ENCODE data around the gene AKAP5.

AKAP5 gene

GRCh38 chr14:64440494-64440893, 24.8 kb upstream of the AKAP5 start:
- DNase-seq (ENCODE audit: low read depth, low spot score), result no peak
- H3K4me3 ChIP-seq (ENCODE audit: low read depth, low read length), result no peak overlapping the region
- no peak for TF ChIP-seq CTCF (IDR thresholded peaks at IDR 0.05; ENCODE audit: low read depth, low read length)
- in situ Hi-C loops (cut with HindIII; ENCODE audit: low sequenced_read_pairs), result no loop called here

GRCh38 chr14:64442300-64442988, 22.9 kb upstream of the AKAP5 start:
- in situ Hi-C loops (cut with HindIII; ENCODE audit: low sequenced_read_pairs), result no loop called here
- TF ChIP-seq CTCF (IDR thresholded peaks at IDR 0.05; ENCODE audit: low read depth, low read length), result no peak
- DNase-seq (ENCODE audit: low read depth, low spot score), result no peak
- H3K4me3 ChIP-seq (ENCODE audit: low read depth, low read length), result no peak overlapping the region

GRCh38 chr14:64444140-64444539, 21.2 kb upstream of the AKAP5 start:
- in situ Hi-C loops (cut with HindIII; ENCODE audit: low sequenced_read_pairs), result no loop called here
- DNase-seq (ENCODE audit: low read depth, low spot score), result no peak
- H3K4me3 ChIP-seq (ENCODE audit: low read depth, low read length), result no peak overlapping the region
- TF ChIP-seq CTCF (IDR thresholded peaks at IDR 0.05; ENCODE audit: low read depth, low read length), result no peak

GRCh38 chr14:64444984-64445845, 20.1 kb upstream of the AKAP5 start:
- no peak for TF ChIP-seq CTCF (IDR thresholded peaks at IDR 0.05; ENCODE audit: low read depth, low read length)
- peak; percentile 81 for DNase-seq (ENCODE audit: low read depth, low spot score)
- H3K4me3 ChIP-seq (ENCODE audit: low read depth, low read length), result no peak overlapping the region
- in situ Hi-C loops (cut with HindIII; ENCODE audit: low sequenced_read_pairs), result no loop called here

GRCh38 chr14:64447876-64448670, 17.2 kb upstream of the AKAP5 start:
- TF ChIP-seq CTCF (IDR thresholded peaks at IDR 0.05; ENCODE audit: low read depth, low read length), result no peak
- H3K4me3 ChIP-seq (ENCODE audit: low read depth, low read length), result no peak overlapping the region
- in situ Hi-C loops (cut with HindIII; ENCODE audit: low sequenced_read_pairs), result no loop called here
- peak; percentile 29 for DNase-seq (ENCODE audit: low read depth, low spot score)

GRCh38 chr14:64450255-64450654, 15.0 kb upstream of the AKAP5 start:
- in situ Hi-C loops (cut with HindIII; ENCODE audit: low sequenced_read_pairs), result no loop called here
- TF ChIP-seq CTCF (IDR thresholded peaks at IDR 0.05; ENCODE audit: low read depth, low read length), result no peak
- H3K4me3 ChIP-seq (ENCODE audit: low read depth, low read length), result no peak overlapping the region
- DNase-seq (ENCODE audit: low read depth, low spot score), result no peak

All from astrocyte of the spinal cord (primary cell).